ENCODE data around the gene OSBPL6. TPM values are rescaled to one million over a fixed set of nuclear protein-coding genes. Genes with fewer than 3 reads are reported as not detected.

OSBPL6 gene
- 5.1 to 9.2 TPM (median 7.5 TPM) in 5 replicates for total RNA-seq (2022; extraction: Qiagen RNA extraction; ENCODE audit: low read depth)

GRCh38 chr2:178193823-178194599, at the start of gene OSBPL6:
OSBPL6 (plus strand) TSS chr2:178194512; CDS start chr2:178306185, 111,673 bp downstream.

GRCh38 chr2:178450774-178451525, 256.6 kb downstream of the OSBPL6 start, which contains the start of the genes PJVK and PRKRA:
PJVK (plus strand) TSS chr2:178451378; CDS start chr2:178453410, 2,032 bp downstream.
PRKRA (minus strand) TSS chr2:178451175; CDS start chr2:178451030, 145 bp downstream.

Other genes with a start within 250 kb of the OSBPL6 start
- gene PDE11A, start 121.7 kb upstream of the OSBPL6 start, total RNA-seq (2022; extraction: Qiagen RNA extraction; ENCODE audit: low read depth), result 0.27 to 0.67 TPM (median 0.49 TPM) in 5 replicates
- 10.6 to 14.7 TPM (median 12.1 TPM) in 5 replicates for gene RBM45, start 82.1 kb upstream of the OSBPL6 start, total RNA-seq (2022; extraction: Qiagen RNA extraction; ENCODE audit: low read depth)